H9 (cell line): ENCODE data around the gene AGPAT2. TPM values are rescaled to one million over a fixed set of nuclear protein-coding genes. Genes with fewer than 3 reads are reported as not detected.
"Not testable (repeated sequence)": the region's sequence is repeated elsewhere in the genome, so short reads cannot be mapped to it uniquely, and the experiment has no call there.

Source experiments
- DNase-seq: peaks from one replicate; pipeline ENCODE4 v3.0.0-alpha.2; 2017
- H2AFZ ChIP-seq: one replicate; pipeline ENCODE4 v1.6.1; 2013; ENCODE audit warnings: mild to moderate bottlenecking, low read length, control low read depth, moderate library complexity
- H2AK5ac ChIP-seq: 2 replicates; pipeline ENCODE4 v1.6.1; 2013; ENCODE audit warnings: low read length, control low read depth, mixed read lengths; ENCODE audit not compliant: insufficient read length
- H2BK120ac ChIP-seq: one replicate; pipeline ENCODE4 v1.6.1; 2013; ENCODE audit warnings: low read depth, mild to moderate bottlenecking, low read length, control low read depth, inconsistent platforms; ENCODE audit not compliant: poor library complexity, severe bottlenecking
- H2BK12ac ChIP-seq: 2 replicates; pipeline ENCODE4 v1.6.1; 2013; ENCODE audit warnings: low read length, control low read depth, mixed read lengths, low read depth; ENCODE audit not compliant: insufficient read length
- H2BK15ac ChIP-seq: 2 replicates; pipeline ENCODE4 v1.6.1; 2013; ENCODE audit warnings: low read depth, low read length, control low read depth
- H2BK20ac ChIP-seq: one replicate; pipeline ENCODE4 v1.6.1; 2013; ENCODE audit warnings: low read depth, mild to moderate bottlenecking, low read length, control low read depth, inconsistent platforms; ENCODE audit not compliant: poor library complexity, severe bottlenecking
- H2BK5ac ChIP-seq: 2 replicates; pipeline ENCODE4 v1.6.1; 2013; ENCODE audit warnings: low read length, control low read depth, mixed read lengths; ENCODE audit not compliant: insufficient read length
- H3K14ac ChIP-seq: 2 replicates; pipeline ENCODE4 v1.6.1; 2013; ENCODE audit warnings: low read length, control low read depth; ENCODE audit not compliant: insufficient read depth
- H3K18ac ChIP-seq: 2 replicates; pipeline ENCODE4 v1.6.1; 2013; ENCODE audit warnings: low read depth, mild to moderate bottlenecking, mixed read lengths, low read length, control low read depth; ENCODE audit not compliant: insufficient read length
- H3K23ac ChIP-seq: 2 replicates; pipeline ENCODE4 v1.6.1; 2013; ENCODE audit warnings: low read length, control low read depth, mixed read lengths, low read depth; ENCODE audit not compliant: insufficient read length
- H3K23me2 ChIP-seq: 2 replicates; pipeline ENCODE4 v1.6.1; 2013; ENCODE audit warnings: low read depth, mild to moderate bottlenecking, mixed read lengths, low read length, control low read depth; ENCODE audit not compliant: insufficient read length, poor library complexity, severe bottlenecking
- H3K27ac ChIP-seq: 2 replicates; pipeline ENCODE4 v1.5.1; 2013; ENCODE audit warnings: low read length, control low read depth, mixed read lengths, low read depth; ENCODE audit not compliant: insufficient read length
- H3K27me3 ChIP-seq: 2 replicates; pipeline ENCODE4 v1.6.1; 2013; ENCODE audit warnings: low read length, control low read depth, inconsistent platforms; ENCODE audit not compliant: insufficient read depth
- H3K4ac ChIP-seq: 2 replicates; pipeline ENCODE4 v1.6.1; 2013; ENCODE audit warnings: low read depth, mild to moderate bottlenecking, control low read depth, inconsistent platforms, low read length, moderate library complexity
- H3K4me1 ChIP-seq: 2 replicates; pipeline ENCODE4 v1.6.1; 2013; ENCODE audit warnings: low read length, control low read depth, inconsistent platforms; ENCODE audit not compliant: insufficient read depth
- H3K4me2 ChIP-seq: 2 replicates; pipeline ENCODE4 v1.6.1; 2013; ENCODE audit warnings: low read length, control low read depth, mixed read lengths; ENCODE audit not compliant: insufficient read length, insufficient read depth
- H3K56ac ChIP-seq: 2 replicates; pipeline ENCODE4 v1.6.1; 2013; ENCODE audit warnings: low read depth, mild to moderate bottlenecking, mixed read lengths, low read length, control low read depth; ENCODE audit not compliant: insufficient read length
- H3K79me1 ChIP-seq: 2 replicates; pipeline ENCODE4 v1.6.1; 2013; ENCODE audit warnings: low read depth, mild to moderate bottlenecking, moderate library complexity, low read length, control low read depth, inconsistent platforms; ENCODE audit not compliant: insufficient read depth, poor library complexity, severe bottlenecking
- H3K79me2 ChIP-seq: 2 replicates; pipeline ENCODE4 v1.6.1; 2013; ENCODE audit warnings: low read length, control low read depth, inconsistent platforms; ENCODE audit not compliant: insufficient read depth
- H3K9ac ChIP-seq: 2 replicates; pipeline ENCODE4 v1.6.1; 2013; ENCODE audit warnings: low read length, control low read depth, mixed read lengths; ENCODE audit not compliant: insufficient read length; ENCODE audit errors: extremely low read depth
- H3K9me3 ChIP-seq: one replicate; pipeline ENCODE4 v1.6.1; 2013; ENCODE audit warnings: low read depth, low read length, inconsistent platforms; ENCODE audit not compliant: control insufficient read depth
- H3T11ph ChIP-seq: one replicate; pipeline ENCODE4 v1.6.1; 2013; ENCODE audit warnings: mild to moderate bottlenecking, low read length, control low read depth, inconsistent platforms
- H4K20me1 ChIP-seq: one replicate; pipeline ENCODE4 v1.6.1; 2013; ENCODE audit not compliant: control insufficient read depth, insufficient read length, insufficient read depth
- H4K5ac ChIP-seq: 2 replicates; pipeline ENCODE4 v1.6.1; 2013; ENCODE audit warnings: low read depth, mild to moderate bottlenecking, mixed read lengths, low read length, control low read depth; ENCODE audit not compliant: insufficient read length
- H4K8ac ChIP-seq: replicated peaks from 2 replicates; pipeline ENCODE4 v1.6.1; 2013; ENCODE audit warnings: low read length, control low read depth, mixed read lengths, low read depth; ENCODE audit not compliant: insufficient read length
- H4K91ac ChIP-seq: 2 replicates; pipeline ENCODE4 v1.6.1; 2013; ENCODE audit warnings: low read depth, mild to moderate bottlenecking, moderate library complexity, mixed read lengths, low read length, control low read depth; ENCODE audit not compliant: insufficient read length
- H3K27ac Mint-ChIP-seq, 3 experiments: 2 replicates in 2 of 3; 3 replicates in 1 of 3; pipeline ENCODE4 v1.8.0; 2020 to 2021; ENCODE audit warnings: mixed read lengths in 3 of 3, mild to moderate bottlenecking in 1 of 3, moderate library complexity in 1 of 3
- H3K27me3 Mint-ChIP-seq: 2 replicates; pipeline ENCODE4 v1.8.0; 2021; ENCODE audit warnings: low read depth, mild to moderate bottlenecking, moderate library complexity, mixed read lengths
- H3K36me3 Mint-ChIP-seq, 3 experiments: 2 replicates in 2 of 3; 3 replicates in 1 of 3; pipeline ENCODE4 v1.8.0; 2020 to 2021; ENCODE audit warnings: low read depth in 3 of 3, mixed read lengths in 3 of 3; ENCODE audit not compliant: insufficient read depth in 1 of 3
- H3K4me1 Mint-ChIP-seq, 2 experiments: 2 replicates each; pipeline ENCODE4 v1.8.0; 2020; ENCODE audit warnings: mixed read lengths in 2 of 2
- H3K4me3 Mint-ChIP-seq, 2 experiments: 2 replicates in 1 of 2; 3 replicates in 1 of 2; pipeline ENCODE4 v1.8.0; 2020 to 2021; ENCODE audit warnings: mild to moderate bottlenecking in 2 of 2, mixed read lengths in 2 of 2, moderate library complexity in 1 of 2
- H3K9me3 Mint-ChIP-seq, 2 experiments: 2 replicates in 1 of 2; 3 replicates in 1 of 2; pipeline ENCODE4 v1.8.0; 2020; ENCODE audit warnings: mild to moderate bottlenecking in 2 of 2, mixed read lengths in 2 of 2, moderate library complexity in 1 of 2
- WGBS: extraction: QIAGEN DNeasy Blood & Tissue Kit; methylation state at CpG from one replicate; pipeline ENCODE4 v1.1.7; 2013; ENCODE audit warnings: missing lambda C conversion rate, low lambda C conversion rate, mixed read lengths; ENCODE audit not compliant: insufficient read length; ENCODE audit errors: extremely low coverage; 5-methylcytosine and 5-hydroxymethylcytosine counted together
- total RNA-seq: library from RNA; stranded (reverse); gene quantifications from 2 replicates; pipeline ENCODE4 v1.2.1, GENCODE V29; 2021

The AGPAT2 gene
- total RNA-seq, 1 experiment from 2014 or later, result 29.7 TPM

DNA sequence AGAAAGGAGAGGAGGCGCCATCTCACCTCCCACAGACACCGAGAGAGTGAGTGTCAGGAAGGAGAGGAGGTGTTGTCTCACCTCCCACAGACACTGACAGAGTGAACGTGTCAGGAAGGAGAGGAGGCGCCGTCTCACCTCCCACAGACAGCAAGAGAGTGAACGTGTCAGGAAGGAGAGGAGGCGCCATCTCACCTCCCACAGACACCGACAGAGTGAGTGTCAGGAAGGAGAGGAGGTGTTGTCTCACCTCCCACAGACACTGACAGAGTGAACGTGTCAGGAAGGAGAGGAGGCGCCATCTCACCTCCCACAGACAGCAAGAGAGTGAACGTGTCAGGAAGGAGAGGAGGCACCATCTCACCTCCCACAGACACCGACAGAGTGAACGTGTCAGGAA is 55.2 kb downstream of the AGPAT2 start:
- not testable (repeated sequence) for H3K27me3 Mint-ChIP-seq, H3K18ac ChIP-seq, H3K23me2 ChIP-seq, H3K36me3 Mint-ChIP-seq, H3K79me2 ChIP-seq, H4K5ac ChIP-seq, H3K27ac ChIP-seq, H2BK120ac ChIP-seq, H4K8ac ChIP-seq, H4K20me1 ChIP-seq, H3K4me1 Mint-ChIP-seq, H2BK12ac ChIP-seq, H3K79me1 ChIP-seq, DNase-seq, H3K9ac ChIP-seq, H3K9me3 ChIP-seq, H3K4ac ChIP-seq, H3K4me3 Mint-ChIP-seq, H2BK20ac ChIP-seq, H3T11ph ChIP-seq, H3K27me3 ChIP-seq, H3K23ac ChIP-seq, H3K4me1 ChIP-seq, H4K91ac ChIP-seq, H2BK15ac ChIP-seq, H2AK5ac ChIP-seq, H3K56ac ChIP-seq, H3K14ac ChIP-seq, H3K9me3 Mint-ChIP-seq, H3K4me2 ChIP-seq, H2BK5ac ChIP-seq, H3K27ac Mint-ChIP-seq, H2AFZ ChIP-seq
- no CpG with 5 or more reads among the region's 13 CpGs for WGBS
